GM12892 (cell line): Measurements from ENCODE around the gene ATP9B.

Source experiments
- POLR2A ChIP-seq: IDR thresholded peaks from 2 replicates; pipeline ENCODE4 v1.6.1; 2011; ENCODE audit warnings: low read depth, low read length, control low read depth
- POLR2AphosphoS5 ChIP-seq: IDR thresholded peaks from 2 replicates; pipeline ENCODE4 v1.6.1; 2011; ENCODE audit warnings: low read depth, low read length, control low read depth

DNA sequence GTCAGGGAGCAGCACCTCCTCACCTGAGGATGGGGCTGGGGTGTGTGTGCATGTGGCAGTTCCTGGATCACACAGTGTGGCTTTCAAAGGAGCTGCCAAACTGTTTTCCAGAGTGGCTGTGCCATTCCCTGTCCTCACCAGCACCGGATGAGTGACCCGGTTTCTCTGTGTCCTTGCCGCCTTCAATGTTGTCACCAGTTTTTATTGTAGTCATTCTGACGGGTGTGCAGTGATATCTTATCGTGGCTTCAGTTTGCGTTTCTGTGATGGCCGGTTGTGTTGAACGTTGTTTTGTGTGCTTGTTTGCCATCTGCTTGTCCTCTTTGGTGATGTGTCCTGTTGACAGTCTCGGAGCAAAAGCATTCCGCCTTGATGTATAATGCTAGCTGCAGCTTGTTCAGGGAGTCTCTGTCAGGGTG, 108.9 kb downstream of the ATP9B start:
- TF ChIP-seq POLR2A = no peak
- TF ChIP-seq POLR2AphosphoS5 = no peak
